ENCODE results near the gene RRAS2.

RRAS2 gene

DNA sequence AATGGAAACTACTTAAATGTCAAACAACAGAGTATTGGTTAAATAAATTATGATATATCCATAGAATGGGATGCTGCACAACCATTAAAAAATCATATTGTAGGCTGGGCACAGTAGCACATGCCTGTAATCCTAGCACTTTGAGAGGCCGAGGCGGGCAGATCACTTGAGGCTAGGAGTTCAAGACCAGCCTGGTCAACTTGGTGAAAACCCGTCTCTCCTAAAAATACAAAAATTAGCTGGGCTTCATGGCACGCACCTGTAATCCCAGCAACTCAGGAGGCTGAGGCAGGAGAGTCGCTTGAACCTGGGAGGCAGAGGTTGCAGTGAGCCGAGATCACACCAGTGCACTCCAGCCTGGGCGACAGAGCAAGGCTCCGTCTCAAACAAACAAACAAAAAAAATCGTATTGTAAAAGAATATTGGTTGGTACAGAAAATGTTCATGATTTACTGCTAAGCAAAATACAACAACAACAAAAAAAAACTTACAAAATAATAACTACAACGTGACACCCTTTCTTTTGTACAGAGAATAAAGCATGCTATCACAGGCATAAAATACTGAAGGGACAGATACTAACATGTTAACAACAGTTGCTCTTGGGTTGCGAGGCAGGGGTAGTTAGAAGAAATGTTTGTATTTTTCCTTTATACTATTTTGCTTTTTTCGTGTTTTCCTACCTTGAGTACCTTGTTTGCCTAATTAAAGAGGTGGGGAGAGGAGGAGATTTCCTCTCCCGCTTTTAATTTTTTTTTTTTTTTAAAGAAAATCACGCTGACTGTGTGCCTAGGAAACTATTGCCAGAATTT lies 21.3 kb upstream of the RRAS2 start:
- H3K27me3 ChIP-seq (ENCODE audit: insufficient read depth, poor library complexity, severe bottlenecking): peaks cover 42% of the 10 kb centered on the region
- DNase-seq (ENCODE audit: low read depth in 1 of 2, low spot score in 1 of 2): no peak
- no peak overlapping the region for H3K4me3 ChIP-seq (replicated peaks; ENCODE audit: insufficient read depth, low read length)
- TF ChIP-seq, protein P1, sequence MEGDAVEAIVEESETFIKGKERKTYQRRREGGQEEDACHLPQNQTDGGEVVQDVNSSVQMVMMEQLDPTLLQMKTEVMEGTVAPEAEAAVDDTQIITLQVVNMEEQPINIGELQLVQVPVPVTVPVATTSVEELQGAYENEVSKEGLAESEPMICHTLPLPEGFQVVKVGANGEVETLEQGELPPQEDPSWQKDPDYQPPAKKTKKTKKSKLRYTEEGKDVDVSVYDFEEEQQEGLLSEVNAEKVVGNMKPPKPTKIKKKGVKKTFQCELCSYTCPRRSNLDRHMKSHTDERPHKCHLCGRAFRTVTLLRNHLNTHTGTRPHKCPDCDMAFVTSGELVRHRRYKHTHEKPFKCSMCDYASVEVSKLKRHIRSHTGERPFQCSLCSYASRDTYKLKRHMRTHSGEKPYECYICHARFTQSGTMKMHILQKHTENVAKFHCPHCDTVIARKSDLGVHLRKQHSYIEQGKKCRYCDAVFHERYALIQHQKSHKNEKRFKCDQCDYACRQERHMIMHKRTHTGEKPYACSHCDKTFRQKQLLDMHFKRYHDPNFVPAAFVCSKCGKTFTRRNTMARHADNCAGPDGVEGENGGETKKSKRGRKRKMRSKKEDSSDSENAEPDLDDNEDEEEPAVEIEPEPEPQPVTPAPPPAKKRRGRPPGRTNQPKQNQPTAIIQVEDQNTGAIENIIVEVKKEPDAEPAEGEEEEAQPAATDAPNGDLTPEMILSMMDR (IDR thresholded peaks at IDR 0.05; ENCODE audit: insufficient read depth, low read length): no peak
- no peak for TF ChIP-seq POLR2AphosphoS5 (IDR thresholded peaks at IDR 0.05; ENCODE audit: low read depth)
- TF ChIP-seq REST (IDR thresholded peaks at IDR 0.05; ENCODE audit: insufficient replicate concordance, low read depth): no peak
- TF ChIP-seq GABPA (IDR thresholded peaks at IDR 0.05; ENCODE audit: low read depth): no peak
- no peak for TF ChIP-seq SPI1 (IDR thresholded peaks at IDR 0.05; ENCODE audit: borderline replicate concordance, low read depth)
- H3K27ac ChIP-seq (replicated peaks): no peak overlapping the region

DNA sequence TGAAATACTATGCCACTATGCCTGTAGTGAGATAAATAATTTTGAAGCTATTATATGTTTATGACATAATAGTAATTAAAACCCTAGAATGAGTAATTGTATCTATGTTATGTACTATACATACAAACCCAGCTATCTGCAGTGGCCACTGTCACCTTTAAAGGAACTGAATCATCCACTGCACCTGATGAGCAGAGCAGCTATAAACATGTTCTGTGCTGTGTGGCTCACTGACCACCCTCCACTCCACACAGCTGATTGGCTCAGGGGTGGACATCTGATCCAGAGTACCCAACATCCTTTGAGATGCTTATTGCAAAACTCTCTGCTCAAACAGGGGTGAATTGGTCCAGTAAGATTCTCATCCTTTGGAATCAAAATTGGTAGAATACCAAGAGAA lies 19.2 kb upstream of the RRAS2 start:
- TF ChIP-seq GABPA (IDR thresholded peaks at IDR 0.05; ENCODE audit: low read depth): no peak
- TF ChIP-seq REST (IDR thresholded peaks at IDR 0.05; ENCODE audit: insufficient replicate concordance, low read depth): no peak
- TF ChIP-seq SPI1 (IDR thresholded peaks at IDR 0.05; ENCODE audit: borderline replicate concordance, low read depth): no peak
- TF ChIP-seq, protein P1 (IDR thresholded peaks at IDR 0.05; ENCODE audit: insufficient read depth, low read length): no peak
- no peak for TF ChIP-seq POLR2AphosphoS5 (IDR thresholded peaks at IDR 0.05; ENCODE audit: low read depth)
- no peak overlapping the region for H3K4me3 ChIP-seq (replicated peaks; ENCODE audit: insufficient read depth, low read length)
- no peak overlapping the region for H3K27ac ChIP-seq (replicated peaks)
- H3K27me3 ChIP-seq (ENCODE audit: insufficient read depth, poor library complexity, severe bottlenecking): peaks cover 42% of the 10 kb centered on the region
- DNase-seq (ENCODE audit: low read depth in 1 of 2, low spot score in 1 of 2): no peak

- Histone ChIP-seq H3K27ac (replicated peaks) (no peak overlapping the region), H3K4me3 (replicated peaks; ENCODE audit: insufficient read depth, low read length) (no peak overlapping the region), H3K27me3 (ENCODE audit: insufficient read depth, poor library complexity, severe bottlenecking) (peaks cover 35% of the 10 kb centered on the region)
- TF ChIP-seq POLR2AphosphoS5 (IDR thresholded peaks at IDR 0.05; ENCODE audit: low read depth) (no peak), SPI1 (IDR thresholded peaks at IDR 0.05; ENCODE audit: borderline replicate concordance, low read depth) (no peak), REST (IDR thresholded peaks at IDR 0.05; ENCODE audit: insufficient replicate concordance, low read depth) (no peak), GABPA (IDR thresholded peaks at IDR 0.05; ENCODE audit: low read depth) (no peak)
- TF ChIP-seq, protein P1 (IDR thresholded peaks at IDR 0.05; ENCODE audit: insufficient read depth, low read length): no peak
- no peak for DNase-seq (ENCODE audit: low read depth in 1 of 2, low spot score in 1 of 2)
Observed at GRCh38 chr11:14376920-14377319, 17.9 kb upstream of the RRAS2 start.

All from HL-60 (cell line).